Activated CD4-positive, alpha-beta T cell treated with anti-CD3 and anti-CD28 coated beads for 36 hours (primary cell): Measurements from ENCODE around the gene CIITA. TPM values are rescaled to one million over a fixed set of nuclear protein-coding genes. Genes with fewer than 3 reads are reported as not detected.

Experiments
- ATAC-seq: fragments of 200-7000 bp; cut with Tn5 transposase; one replicate; pipeline ENCODE4 v1.10.0; 2021; ENCODE audit warnings: mild to moderate bottlenecking, moderate library complexity
- CTCF ChIA-PET: fragments of 350-600 bp; sonication (Branson Sonifier 250); formaldehyde crosslinking; loops from one replicate; lab custom pipeline; 2021; ENCODE audit warnings: antibody characterized with exemption; lab: Charles Lee
- POLR2A ChIA-PET: fragments of 350-600 bp; sonication (Branson Sonifier 250); formaldehyde crosslinking; loops from one replicate; lab custom pipeline; 2021; ENCODE audit warnings: antibody characterized with exemption, inconsistent platforms; lab: Charles Lee
- DNase-seq: peaks from one replicate; pipeline ENCODE4 v3.0.0-alpha.2; 2020
- H3K27ac Mint-ChIP-seq: one replicate; pipeline ENCODE4 v1.8.0; 2021; ENCODE audit warnings: mixed read lengths
- H3K27me3 Mint-ChIP-seq: one replicate; pipeline ENCODE4 v1.8.0; 2021; ENCODE audit warnings: mixed read lengths
- H3K36me3 Mint-ChIP-seq: one replicate; pipeline ENCODE4 v1.8.0; 2021; ENCODE audit warnings: low read depth, mixed read lengths
- H3K4me1 Mint-ChIP-seq: one replicate; pipeline ENCODE4 v1.8.0; 2021; ENCODE audit warnings: mixed read lengths
- H3K4me3 Mint-ChIP-seq: one replicate; pipeline ENCODE4 v1.8.0; 2021; ENCODE audit warnings: mild to moderate bottlenecking, moderate library complexity, mixed read lengths
- H3K9me3 Mint-ChIP-seq: one replicate; pipeline ENCODE4 v1.8.0; 2021; ENCODE audit warnings: low read depth, mixed read lengths
- intact Hi-C, 2 experiments: fragments of 100-400 bp; cut with DNase I in 1 of 2; cut with micrococcal nuclease in 1 of 2; formaldehyde crosslinking; loops; one replicate each; pipeline versions ENCODE4 v1.14.2 to v1.15.1; 2022 to 2024; cut with DNase I, micrococcal nuclease
- total RNA-seq, 2 experiments: library from RNA; stranded (reverse); gene quantifications; one replicate each; pipeline ENCODE4 v1.2.3, GENCODE V29; 2021

CIITA gene
- total RNA-seq, 2 experiments from 2014 or later = 0.87 to 1.4 TPM

DNA sequence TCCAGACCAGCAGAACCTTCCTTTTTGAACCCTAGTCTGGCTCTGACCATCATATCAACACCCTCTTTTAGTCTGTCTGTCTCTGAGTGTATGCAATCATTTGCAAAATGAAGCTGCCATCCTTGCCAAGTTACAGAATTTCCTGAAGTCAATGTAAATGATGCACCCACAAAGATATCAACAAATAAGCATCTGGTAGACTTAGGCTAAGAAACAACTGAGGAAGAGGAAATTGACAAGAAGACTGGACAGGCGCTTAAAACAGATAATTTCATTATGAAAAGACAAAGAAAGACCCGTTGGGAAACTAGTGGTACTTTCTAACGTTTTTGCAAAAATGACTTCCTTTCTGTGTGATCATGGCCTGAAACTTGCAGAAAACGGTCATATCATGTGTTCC, 24.7 kb upstream of the CIITA start:
- no peak for DNase-seq
- ChIA-PET CTCF (no interaction called here), POLR2A (no interaction called here)
- H3K36me3 Mint-ChIP-seq = no peaks in the 10 kb centered on the region
- no peak overlapping the region for H3K4me3 Mint-ChIP-seq
- H3K27ac Mint-ChIP-seq = no peak overlapping the region
- peaks cover 11% of the 10 kb centered on the region for H3K4me1 Mint-ChIP-seq
- H3K9me3 Mint-ChIP-seq = no peaks in the 10 kb centered on the region
- intact Hi-C loops = no loop called here
- no peak for ATAC-seq
- H3K27me3 Mint-ChIP-seq = peaks cover 7% of the 10 kb centered on the region

DNA sequence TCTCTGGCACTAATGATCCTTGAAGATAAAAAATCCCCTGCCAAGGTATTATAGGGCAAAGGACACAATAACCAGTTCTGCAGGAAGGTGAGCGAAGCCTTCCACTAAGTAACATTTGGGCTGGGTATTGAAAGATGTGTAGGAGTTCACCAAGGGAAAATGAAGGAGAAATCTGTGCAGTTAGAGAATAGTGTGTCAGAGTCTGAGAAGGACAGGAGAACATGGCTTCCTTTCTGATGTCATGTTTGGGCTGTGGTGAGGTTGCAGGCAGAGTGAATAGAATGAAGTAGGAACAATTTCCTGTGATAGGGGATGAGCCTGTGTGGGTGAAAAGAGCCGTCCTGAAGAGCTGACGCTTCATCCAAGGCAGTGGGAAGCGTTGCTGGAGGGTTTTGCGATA, 24.1 kb upstream of the CIITA start:
- Mint-ChIP-seq H3K4me3 (no peak overlapping the region), H3K4me1 (peaks cover 11% of the 10 kb centered on the region), H3K36me3 (no peaks in the 10 kb centered on the region), H3K9me3 (no peaks in the 10 kb centered on the region), H3K27me3 (peaks cover 5% of the 10 kb centered on the region), H3K27ac (no peak overlapping the region)
- ATAC-seq = no peak
- ChIA-PET CTCF (interaction anchor here (0.6 kb wide), 1 partner anchor 12 kb away, joined by 3 read pairs; no protein-coding TSS in a partner anchor), POLR2A (no interaction called here)
- no peak for DNase-seq
- intact Hi-C loops = no loop called here

DNA sequence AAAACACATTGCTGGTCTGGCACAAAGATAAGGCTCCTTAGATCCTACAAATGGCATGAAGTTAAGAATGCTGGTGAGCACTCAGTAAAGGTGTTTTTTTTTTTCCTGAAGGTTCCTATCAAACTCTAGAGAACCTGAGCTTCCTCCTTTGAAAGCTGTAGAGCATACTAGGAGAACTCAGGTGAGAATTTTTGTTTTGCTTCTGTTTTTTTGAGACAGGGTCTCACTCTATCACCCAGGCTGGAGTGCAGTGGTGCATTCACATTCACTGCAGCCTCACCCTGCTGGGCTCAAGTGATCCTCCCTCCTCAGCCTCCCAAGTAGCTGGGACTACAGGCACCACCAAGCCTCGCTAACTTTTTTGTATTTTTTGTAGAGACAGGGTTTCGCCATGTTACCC, 21.0 kb upstream of the CIITA start:
- no peaks in the 10 kb centered on the region for H3K36me3 Mint-ChIP-seq
- POLR2A ChIA-PET = no interaction called here
- DNase-seq (no peak), ATAC-seq (no peak)
- no peak overlapping the region for H3K27ac Mint-ChIP-seq
- CTCF ChIA-PET = interaction anchor here (0.6 kb wide), 2 partner anchors 232 to 1099 kb away, joined by 3 read pairs; no protein-coding TSS in a partner anchor
- peaks cover 11% of the 10 kb centered on the region for H3K4me1 Mint-ChIP-seq
- H3K9me3 Mint-ChIP-seq = no peaks in the 10 kb centered on the region
- no peak overlapping the region for H3K4me3 Mint-ChIP-seq
- intact Hi-C loops = no loop called here
- no peaks in the 10 kb centered on the region for H3K27me3 Mint-ChIP-seq

DNA sequence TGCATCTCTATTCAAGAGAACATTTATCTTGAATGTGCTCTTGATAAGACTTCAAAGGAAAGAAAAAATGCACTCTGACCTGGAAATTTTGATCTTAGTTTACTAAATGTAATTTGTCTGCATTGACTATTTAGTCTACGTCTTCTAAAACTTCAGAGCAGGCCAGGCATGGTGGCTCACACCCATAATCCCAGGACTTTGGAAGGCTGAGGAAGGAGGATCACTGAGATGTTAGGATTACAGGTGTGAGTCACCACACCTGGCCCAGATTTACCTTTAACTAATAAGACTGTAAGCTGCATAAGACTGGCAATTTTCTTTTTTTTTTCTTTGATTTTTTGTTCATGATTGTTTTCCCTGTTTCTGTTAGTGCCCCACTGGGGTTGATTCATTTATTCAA, 18.8 kb upstream of the CIITA start:
- ATAC-seq (no peak), DNase-seq (no peak)
- Mint-ChIP-seq H3K27me3 (peaks cover 7% of the 10 kb centered on the region), H3K27ac (no peak overlapping the region), H3K36me3 (no peaks in the 10 kb centered on the region), H3K4me1 (peaks cover 8% of the 10 kb centered on the region), H3K4me3 (no peak overlapping the region), H3K9me3 (no peaks in the 10 kb centered on the region)
- ChIA-PET POLR2A (no interaction called here), CTCF (interaction anchor here (0.6 to 0.9 kb wide), 2 partner anchors 13 to 821 kb away, joined by 3 read pairs; no protein-coding TSS in a partner anchor)
- intact Hi-C loops = no loop called here

DNA sequence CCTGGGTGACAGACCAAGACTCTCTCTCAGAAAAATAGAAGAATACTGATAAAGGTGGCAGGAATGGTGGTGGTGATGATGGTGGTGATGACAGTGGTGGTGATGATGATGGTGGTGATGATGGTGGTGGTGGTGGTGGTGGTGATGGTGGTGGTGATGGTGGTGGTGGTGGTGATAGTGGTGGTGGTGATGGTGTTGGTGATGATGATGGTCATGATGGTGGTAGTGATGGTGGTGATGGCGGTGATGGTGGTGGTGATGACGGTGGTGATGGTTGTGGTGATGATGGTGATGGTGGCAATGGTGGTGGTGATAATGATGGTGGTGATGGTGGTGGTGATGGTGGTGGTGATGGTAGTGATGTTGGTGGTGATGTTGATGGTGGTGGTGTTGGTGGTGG, 18.0 kb upstream of the CIITA start:
- H3K27ac Mint-ChIP-seq = no peak overlapping the region
- ChIA-PET CTCF (interaction anchor here (0.9 kb wide), 1 partner anchor 820 kb away, joined by 3 read pairs; no protein-coding TSS in a partner anchor), POLR2A (no interaction called here)
- no peaks in the 10 kb centered on the region for H3K36me3 Mint-ChIP-seq
- no peak for DNase-seq
- no peak for ATAC-seq
- H3K27me3 Mint-ChIP-seq = peaks cover 9% of the 10 kb centered on the region
- H3K9me3 Mint-ChIP-seq = no peaks in the 10 kb centered on the region
- H3K4me3 Mint-ChIP-seq = no peak overlapping the region
- H3K4me1 Mint-ChIP-seq = peaks cover 8% of the 10 kb centered on the region
- intact Hi-C loops = no loop called here

DNA sequence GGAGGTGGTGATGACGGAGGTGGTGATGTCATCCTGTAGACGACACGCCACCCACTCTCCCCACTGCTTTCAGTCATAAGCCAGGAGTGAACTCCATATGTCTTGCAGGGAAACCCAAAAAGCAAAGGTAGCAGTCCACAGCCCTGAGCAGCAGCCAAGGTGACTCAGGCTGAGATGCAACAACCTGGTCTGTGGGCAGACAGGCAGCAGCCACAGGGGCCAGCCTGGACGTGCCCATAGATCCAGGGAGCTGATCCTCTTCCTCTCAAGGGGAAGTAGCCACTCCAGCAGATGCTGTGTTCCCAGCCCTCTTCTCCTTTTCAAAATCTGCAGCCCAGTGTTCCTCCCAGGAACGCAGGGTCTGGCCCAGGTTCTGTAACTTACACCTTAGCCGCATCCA, 17.3 kb upstream of the CIITA start:
- Mint-ChIP-seq H3K4me1 (peaks cover 8% of the 10 kb centered on the region), H3K27me3 (peaks cover 10% of the 10 kb centered on the region), H3K36me3 (no peaks in the 10 kb centered on the region), H3K4me3 (no peak overlapping the region), H3K9me3 (no peaks in the 10 kb centered on the region), H3K27ac (no peak overlapping the region)
- intact Hi-C loops = no loop called here
- ATAC-seq (no peak), DNase-seq (no peak)
- ChIA-PET POLR2A (no interaction called here), CTCF (no interaction called here)

DNA sequence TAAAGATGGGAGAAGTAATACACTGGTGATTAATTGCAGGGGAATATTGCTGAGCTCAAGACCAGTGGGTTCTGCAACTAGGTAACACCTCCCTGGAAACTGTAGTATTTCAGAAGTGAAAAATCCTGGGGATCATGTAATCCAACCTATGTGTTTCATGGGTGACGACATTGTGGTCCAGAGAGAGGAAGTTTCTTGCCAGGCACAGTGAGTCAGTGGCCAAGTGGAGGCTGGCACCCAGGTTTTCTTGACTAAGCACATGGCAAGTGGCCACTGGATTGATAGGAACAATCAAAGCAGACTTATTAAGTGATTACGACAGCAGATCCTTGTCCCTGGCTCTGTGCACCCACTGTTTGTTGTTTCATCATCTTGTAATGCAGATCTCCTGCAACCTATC, 14.6 kb upstream of the CIITA start:
- H3K4me3 Mint-ChIP-seq = no peak overlapping the region
- ChIA-PET POLR2A (no interaction called here), CTCF (interaction anchor here (0.6 to 0.7 kb wide), 2 partner anchors 340 to 797 kb away, joined by 3 read pairs; no protein-coding TSS in a partner anchor)
- ATAC-seq (peak; percentile 51), DNase-seq (peak; percentile 24)
- intact Hi-C loops = no loop called here
- no peak overlapping the region for H3K27ac Mint-ChIP-seq
- no peaks in the 10 kb centered on the region for H3K36me3 Mint-ChIP-seq
- peaks cover 8% of the 10 kb centered on the region for H3K4me1 Mint-ChIP-seq
- H3K9me3 Mint-ChIP-seq = no peaks in the 10 kb centered on the region
- H3K27me3 Mint-ChIP-seq = peaks cover 19% of the 10 kb centered on the region

DNA sequence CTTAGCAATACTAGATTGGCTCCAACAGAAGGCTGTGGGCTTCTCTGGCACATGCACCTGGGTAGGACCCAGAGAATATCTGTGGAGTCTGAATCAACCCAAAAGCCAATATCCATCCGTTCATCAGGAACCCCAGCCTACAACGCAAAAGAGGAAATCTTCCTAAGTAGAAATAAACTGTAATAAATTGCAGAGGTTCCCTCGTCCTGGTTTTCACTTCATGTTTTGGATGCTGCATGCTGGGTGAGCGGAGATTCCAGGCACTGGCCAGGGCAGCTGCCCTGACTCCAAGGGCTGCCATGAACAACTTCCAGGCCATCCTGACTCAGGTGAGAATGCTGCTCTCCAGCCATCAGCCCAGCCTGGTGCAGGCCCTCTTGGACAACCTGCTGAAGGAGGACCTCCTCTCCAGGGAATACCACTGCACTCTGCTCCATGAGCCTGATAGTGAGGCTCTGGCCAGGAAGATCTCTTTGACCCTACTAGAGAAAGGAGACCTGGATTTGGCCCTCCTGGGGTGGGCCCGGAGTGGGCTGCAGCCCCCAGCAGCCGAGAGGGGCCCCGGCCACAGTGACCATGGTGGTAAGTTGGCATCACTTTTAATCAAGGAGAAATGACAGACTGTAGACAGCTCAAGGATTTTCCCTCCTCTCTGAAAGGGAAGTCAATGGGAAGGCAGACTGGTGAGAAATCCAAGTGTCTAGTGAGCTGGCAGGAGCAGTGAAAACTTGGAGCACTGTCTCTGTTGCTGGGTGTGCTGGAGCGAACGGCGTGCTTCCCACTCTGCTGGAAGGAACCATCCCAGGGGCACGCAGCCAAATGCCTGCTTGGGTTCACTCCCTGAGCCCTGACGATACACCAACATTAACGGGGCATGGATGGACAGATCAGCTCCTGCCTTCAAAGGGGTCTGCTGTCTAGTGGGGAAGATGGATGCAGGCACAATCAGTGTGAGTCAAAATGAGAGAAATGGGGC, 10.7 kb upstream of the CIITA start:
- ATAC-seq (no peak), DNase-seq (no peak)
- Mint-ChIP-seq H3K9me3 (no peaks in the 10 kb centered on the region), H3K27me3 (peaks cover 27% of the 10 kb centered on the region), H3K36me3 (no peaks in the 10 kb centered on the region), H3K4me3 (no peak overlapping the region), H3K4me1 (peaks cover 36% of the 10 kb centered on the region), H3K27ac (no peak overlapping the region)
- CTCF ChIA-PET = no interaction called here
- POLR2A ChIA-PET = no interaction called here
- intact Hi-C loops = no loop called here

DNA sequence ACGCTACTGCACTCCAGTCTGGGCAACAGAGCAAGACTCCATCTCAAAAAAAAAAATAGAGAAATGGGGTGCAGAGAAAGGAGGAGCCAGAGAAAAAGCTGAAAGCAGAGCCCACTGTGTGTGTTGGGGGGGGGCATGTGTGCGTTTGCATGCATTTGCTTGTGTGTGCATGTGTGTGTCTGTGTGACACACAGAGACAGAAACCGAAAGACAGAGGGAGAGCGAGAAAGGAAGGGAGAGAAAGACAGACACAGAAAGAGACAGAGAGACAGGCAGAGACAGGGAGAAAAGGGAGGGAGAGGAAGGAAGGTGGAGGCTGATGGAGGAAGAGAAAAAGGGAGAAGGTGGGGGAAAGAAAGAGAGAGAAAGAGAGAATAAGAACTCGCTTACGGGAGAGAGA, 9.8 kb upstream of the CIITA start:
- peaks cover 26% of the 10 kb centered on the region for H3K27me3 Mint-ChIP-seq
- DNase-seq (no peak), ATAC-seq (no peak)
- no peak overlapping the region for H3K4me3 Mint-ChIP-seq
- no peaks in the 10 kb centered on the region for H3K36me3 Mint-ChIP-seq
- intact Hi-C loops = no loop called here
- no peak overlapping the region for H3K27ac Mint-ChIP-seq
- ChIA-PET CTCF (interaction anchor here (0.5 kb wide), 1 partner anchor 30 kb away, joined by 3 read pairs; no protein-coding TSS in a partner anchor), POLR2A (no interaction called here)
- peaks cover 43% of the 10 kb centered on the region for H3K4me1 Mint-ChIP-seq
- H3K9me3 Mint-ChIP-seq = no peaks in the 10 kb centered on the region

DNA sequence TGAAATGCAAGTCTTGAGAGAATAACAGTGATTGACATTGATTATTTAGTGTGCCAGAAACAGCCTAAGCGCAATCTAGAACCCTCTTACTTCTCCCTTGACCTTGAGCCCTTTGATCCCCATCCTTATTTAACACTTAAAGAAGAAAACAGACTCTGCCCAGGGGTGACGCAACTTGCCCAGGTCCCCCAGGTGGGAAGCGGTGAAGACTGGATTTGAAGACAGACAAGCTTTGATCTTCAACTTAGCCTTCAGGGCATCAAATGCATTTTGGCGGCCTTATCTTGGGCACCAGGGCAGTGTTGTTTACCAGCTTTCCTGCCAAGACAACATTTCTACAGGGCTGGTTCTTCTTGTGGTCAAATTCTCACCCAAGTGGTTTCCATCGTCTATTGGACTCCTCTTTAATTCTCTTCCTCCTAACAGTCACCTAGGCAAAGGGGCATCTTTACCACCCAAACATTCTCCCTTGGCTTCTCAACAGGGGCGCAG, 8.9 kb upstream of the CIITA start:
- H3K27me3 Mint-ChIP-seq = peaks cover 27% of the 10 kb centered on the region
- ATAC-seq (no peak), DNase-seq (no peak)
- H3K4me1 Mint-ChIP-seq = peaks cover 38% of the 10 kb centered on the region
- H3K27ac Mint-ChIP-seq = no peak overlapping the region
- ChIA-PET CTCF (interaction anchor here (0.6 kb wide), 1 partner anchor 37 kb away, joined by 4 read pairs; no protein-coding TSS in a partner anchor), POLR2A (no interaction called here)
- no peak overlapping the region for H3K4me3 Mint-ChIP-seq
- no peaks in the 10 kb centered on the region for H3K9me3 Mint-ChIP-seq
- H3K36me3 Mint-ChIP-seq = no peaks in the 10 kb centered on the region
- intact Hi-C loops = no loop called here

DNA sequence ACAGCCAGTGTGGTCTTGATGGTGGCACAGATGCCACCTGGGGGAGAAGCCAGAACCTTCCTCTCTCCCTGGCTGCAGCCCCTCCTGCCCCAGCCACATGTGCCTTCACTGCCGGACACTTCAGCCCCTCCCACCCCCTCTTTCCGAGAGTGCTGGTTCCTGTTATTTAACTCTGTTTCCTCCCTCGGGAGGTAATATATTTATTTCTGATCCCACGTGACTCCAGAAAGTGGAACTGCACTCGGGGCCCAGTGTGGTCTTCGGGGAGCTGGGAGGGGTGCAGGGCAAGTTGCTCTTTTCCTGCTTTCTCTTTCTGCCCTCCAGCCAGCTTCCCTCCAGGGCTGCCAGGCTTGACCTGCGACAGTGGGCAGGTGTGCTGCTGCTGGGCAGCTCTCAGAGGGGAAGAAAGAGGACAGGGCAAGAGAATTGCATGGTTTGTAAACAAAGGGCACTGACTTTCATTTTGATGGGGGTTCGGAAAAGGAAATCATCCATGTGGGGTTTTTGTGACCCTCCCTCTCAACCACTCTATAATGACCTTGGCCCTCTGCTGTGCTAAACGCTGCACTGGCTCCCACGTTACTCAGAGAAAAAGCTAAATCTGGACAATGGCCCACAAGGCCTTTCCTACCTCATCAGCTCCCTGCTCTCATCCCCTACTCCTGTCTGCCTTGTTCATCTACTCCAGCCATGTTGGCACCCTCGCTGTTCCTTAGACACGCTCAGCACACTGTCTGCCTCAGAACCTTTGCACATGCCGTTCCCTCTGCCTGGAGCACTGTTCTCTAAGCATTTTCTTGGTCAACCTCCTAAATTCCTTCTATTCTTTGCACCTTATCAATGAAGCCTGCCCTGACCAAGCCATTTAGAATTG, 8.2 kb upstream of the CIITA start:
- Mint-ChIP-seq H3K27me3 (peaks cover 29% of the 10 kb centered on the region), H3K36me3 (no peaks in the 10 kb centered on the region), H3K9me3 (no peaks in the 10 kb centered on the region), H3K4me1 (peaks cover 38% of the 10 kb centered on the region), H3K4me3 (no peak overlapping the region), H3K27ac (no peak overlapping the region)
- ATAC-seq (no peak), DNase-seq (no peak)
- ChIA-PET CTCF (interaction anchor here (0.6 to 0.7 kb wide), 3 partner anchors 15 to 45 kb away, joined by 3 to 5 read pairs (median 4); no protein-coding TSS in a partner anchor), POLR2A (no interaction called here)
- intact Hi-C loops = no loop called here
